ENCODE measurements around the gene TNFRSF25.

- peak; percentile 41 for TF ChIP-seq POLR2A (IDR thresholded peaks at IDR 0.05; ENCODE audit: low read depth, low read length)
- no peak for TF ChIP-seq CTCF (IDR thresholded peaks at IDR 0.05; ENCODE audit: extremely low read depth in 1 of 2, insufficient read depth in 1 of 2, low read depth in 1 of 2, low read length in 2 of 2)
- peak; percentile 55 for TF ChIP-seq GATA2 (IDR thresholded peaks at IDR 0.05; ENCODE audit: insufficient read depth, insufficient read length, low read depth, low read length)
- TF ChIP-seq JUN (IDR thresholded peaks at IDR 0.05; ENCODE audit: borderline replicate concordance, insufficient read depth, insufficient read length, low read depth), result no peak
- TF ChIP-seq POLR2AphosphoS5 (IDR thresholded peaks at IDR 0.05; ENCODE audit: insufficient read depth, low read depth, low read length), result peak; percentile 56
- no peak for TF ChIP-seq MYC (IDR thresholded peaks at IDR 0.05; ENCODE audit: low read depth, low read length)
- no peak for TF ChIP-seq MAX (IDR thresholded peaks at IDR 0.05; ENCODE audit: insufficient read depth, insufficient read length)
- no peak for TF ChIP-seq EZH2 (IDR thresholded peaks at IDR 0.05; ENCODE audit: borderline replicate concordance, low read depth, low read length, severe bottlenecking)
Measured at GRCh38 chr1:6419804-6420453, 46.0 kb downstream of the TNFRSF25 start, which contains the start of gene HES2.
